Panc1 (cell line): ENCODE data around the gene LMF1. TPM values are rescaled to one million over a fixed set of nuclear protein-coding genes. Genes with fewer than 3 reads are reported as not detected.

ENCODE experiments used
- ATAC-seq: fragments of 200-7000 bp; cut with Tn5 transposase; 2 replicates; pipeline ENCODE4 v1.9.1; 2020; ENCODE audit warnings: mild to moderate bottlenecking, moderate library complexity
- BruUV-seq: library from RNA; stranded (reverse); fragments of 400-500 nt; replicated peaks from 2 replicates; lab custom pipeline; 2021; lab: Mats Ljungman, UMichigan
- CTCF ChIA-PET: fragments of 300-600 bp; sonication (Branson Sonifier 250); formaldehyde crosslinking; loops from one replicate; lab custom pipeline; 2022; ENCODE audit warnings: antibody characterized with exemption; lab: Charles Lee
- POLR2A ChIA-PET: fragments of 300-600 bp; sonication (Branson Sonifier 250); formaldehyde crosslinking; loops from one replicate; lab custom pipeline; 2022; ENCODE audit warnings: antibody characterized with exemption; lab: Charles Lee
- DNase-seq: peaks from one replicate; pipeline ENCODE4 v3.0.0-alpha.2; 2010; ENCODE audit warnings: low read depth, low spot score
- H3K27ac ChIP-seq: 2 replicates; pipeline ENCODE4 v1.5.1; 2011; ENCODE audit warnings: mild to moderate bottlenecking, low read length, inconsistent platforms
- H3K27me3 ChIP-seq: fragments of 200-500 bp; sonication (Bioruptor generic); 2 replicates; pipeline ENCODE4 v1.6.0; 2014; ENCODE audit warnings: low read length, inconsistent platforms; ENCODE audit not compliant: control insufficient read depth, insufficient read depth
- H3K36me3 ChIP-seq: fragments of 200-500 bp; sonication (Bioruptor generic); 2 replicates; pipeline ENCODE4 v1.5.1; 2014; ENCODE audit warnings: inconsistent platforms, mild to moderate bottlenecking, low read length, moderate library complexity; ENCODE audit not compliant: control insufficient read depth, insufficient read depth
- H3K4me1 ChIP-seq: 2 replicates; pipeline ENCODE4 v1.5.1; 2011; ENCODE audit warnings: inconsistent platforms, mild to moderate bottlenecking, low read length, moderate library complexity; ENCODE audit not compliant: control insufficient read depth, insufficient read depth
- H3K4me3 ChIP-seq, 2 experiments: 2 replicates each; pipeline ENCODE4 v1.5.1; 2011 to 2012; ENCODE audit warnings: low read depth in 2 of 2, low read length in 2 of 2, mild to moderate bottlenecking in 2 of 2, inconsistent platforms in 1 of 2, moderate library complexity in 1 of 2
- H3K9me3 ChIP-seq: fragments of 200-500 bp; sonication (Bioruptor generic); 2 replicates; pipeline ENCODE4 v1.5.1; 2014; ENCODE audit warnings: low read depth, mild to moderate bottlenecking, inconsistent platforms, low read length, moderate library complexity; ENCODE audit not compliant: control insufficient read depth, insufficient read depth
- CTCF ChIP-seq: fragments of 450-650 bp; IDR thresholded peaks from 2 replicates; pipeline ENCODE4 v1.5.1; 2017; ENCODE audit warnings: mild to moderate bottlenecking
- POLR2AphosphoS5 ChIP-seq: IDR thresholded peaks from 2 replicates; pipeline ENCODE4 v1.6.1; 2012; ENCODE audit warnings: mild to moderate bottlenecking, low read depth, low read length, moderate library complexity
- REST ChIP-seq, 2 experiments: IDR thresholded peaks; 2 replicates each; pipeline ENCODE4 v1.6.1; 2011 to 2012; ENCODE audit warnings: low read depth in 2 of 2, control low read depth in 1 of 2, low read length in 1 of 2, mild to moderate bottlenecking in 1 of 2, moderate library complexity in 1 of 2; ENCODE audit not compliant: insufficient read depth in 1 of 2
- SIN3A ChIP-seq: IDR thresholded peaks from 2 replicates; pipeline ENCODE4 v1.6.1; 2012; ENCODE audit warnings: low read depth, mild to moderate bottlenecking, low read length, moderate library complexity, borderline replicate concordance; ENCODE audit not compliant: insufficient read depth
- TCF7L2 ChIP-seq: IDR thresholded peaks from 2 replicates; pipeline ENCODE4 v1.6.1; 2011; ENCODE audit warnings: mild to moderate bottlenecking, low read depth, low read length, inconsistent platforms
- in situ Hi-C: cut with HindIII; loops from 2 replicates; pipeline ENCODE4 v1.10.0; 2016; ENCODE audit warnings: low sequenced_read_pairs, low pct_unique_long_range_greater_than_20kb
- intact Hi-C: fragments of 100-400 bp; cut with micrococcal nuclease; formaldehyde crosslinking; loops from one replicate; pipeline ENCODE4 v1.10.0; 2022; ENCODE audit not compliant: unreplicated experiment
- total RNA-seq: library from RNA; stranded (reverse); gene quantifications from one replicate; pipeline ENCODE4 v1.2.1, GENCODE V29; 2021; ENCODE audit not compliant: unreplicated experiment

Gene LMF1
- total RNA-seq, 1 experiment from 2014 or later, result 24.3 TPM

- Histone ChIP-seq H3K27ac (no peak overlapping the region), H3K4me3 (no peak overlapping the region), H3K9me3 (no peaks in the 10 kb centered on the region), H3K4me1 (no peaks in the 10 kb centered on the region), H3K27me3 (no peaks in the 10 kb centered on the region), H3K36me3 (no peaks in the 10 kb centered on the region)
- intact Hi-C loops, result no loop called here
- ATAC-seq (no peak), DNase-seq (no peak)
- ChIA-PET POLR2A (no interaction called here), CTCF (interaction anchor here (0.6 kb wide), 1 partner anchor 62 kb away, joined by 4 read pairs; no protein-coding TSS in a partner anchor)
- no TSS peak for BruUV-seq
- TF ChIP-seq SIN3A, result no peak
- no peak for TF ChIP-seq REST (IDR thresholded peaks at IDR 0.05; ENCODE audit: insufficient read depth in 1 of 2, low read depth in 2 of 2, low read length in 1 of 2)
- TF ChIP-seq TCF7L2, result no peak
- TF ChIP-seq CTCF, result no peak
- TF ChIP-seq POLR2AphosphoS5, result no peak
- in situ Hi-C loops, result no loop called here
Measured at GRCh38 chr16:822909-823297, 147.9 kb downstream of the LMF1 start.

GRCh38 chr16:822174-822908, 148.4 kb downstream of the LMF1 start:
- H3K27ac ChIP-seq, result no peak overlapping the region
- in situ Hi-C loops (no loop called here), intact Hi-C loops (no loop called here)
- H3K4me3 ChIP-seq, result no peak overlapping the region
- H3K36me3 ChIP-seq, result no peaks in the 10 kb centered on the region
- DNase-seq (no peak), ATAC-seq (no peak)
- no peaks in the 10 kb centered on the region for H3K4me1 ChIP-seq
- POLR2A ChIA-PET, result no interaction called here
- TF ChIP-seq CTCF (no peak), POLR2AphosphoS5 (no peak), TCF7L2 (no peak), SIN3A (no peak), REST (IDR thresholded peaks at IDR 0.05; ENCODE audit: insufficient read depth in 1 of 2, low read depth in 2 of 2, low read length in 1 of 2) (no peak)
- no peaks in the 10 kb centered on the region for H3K9me3 ChIP-seq
- no peaks in the 10 kb centered on the region for H3K27me3 ChIP-seq
- BruUV-seq, result no TSS peak
- CTCF ChIA-PET, result no interaction called here
